Vagina (tissue), 2 donors: ENCODE results near the gene SIGLEC10.

Experiments used
- POLR2A ChIP-seq, 2 donors: fragments of 450-650 bp; IDR thresholded peaks; one replicate each; pipeline ENCODE4 v1.6.1; 2017; ENCODE audit warnings: antibody characterized with exemption in 2 of 2, mild to moderate bottlenecking in 2 of 2, moderate library complexity in 2 of 2
- TF ChIP-seq, protein P1 (sequence below), 3 experiments: fragments of 450-650 bp in 2 of 3; fragments of 200-600 bp in 1 of 3; sonication (generic) in 1 of 3; IDR thresholded peaks; one replicate each; pipeline ENCODE4 v1.5.1; 2017 to 2019; ENCODE audit warnings: antibody characterized with exemption in 3 of 3, mild to moderate bottlenecking in 2 of 3, moderate library complexity in 2 of 3

DNA sequence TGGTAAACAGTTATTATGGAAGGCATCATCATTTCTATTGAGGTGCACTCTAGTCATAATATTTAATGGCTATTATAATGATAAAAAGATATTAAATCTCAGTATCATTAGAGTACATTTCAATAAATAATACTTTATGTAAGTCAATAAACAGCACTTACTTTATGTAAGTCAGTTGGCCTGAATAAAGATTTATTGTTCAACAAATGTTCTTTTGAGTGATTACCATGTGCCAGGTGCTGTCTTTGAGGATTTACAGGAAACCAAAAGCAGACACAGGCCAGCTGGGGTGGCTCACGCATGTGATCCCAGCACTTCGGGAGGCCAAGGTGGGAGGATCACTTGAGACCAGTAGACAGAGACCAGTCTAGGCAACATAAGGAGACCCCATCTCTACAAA, 40.0 kb downstream of the SIGLEC10 start:
- no peak for TF ChIP-seq POLR2A (IDR thresholded peaks at IDR 0.05)
- TF ChIP-seq, protein P1, sequence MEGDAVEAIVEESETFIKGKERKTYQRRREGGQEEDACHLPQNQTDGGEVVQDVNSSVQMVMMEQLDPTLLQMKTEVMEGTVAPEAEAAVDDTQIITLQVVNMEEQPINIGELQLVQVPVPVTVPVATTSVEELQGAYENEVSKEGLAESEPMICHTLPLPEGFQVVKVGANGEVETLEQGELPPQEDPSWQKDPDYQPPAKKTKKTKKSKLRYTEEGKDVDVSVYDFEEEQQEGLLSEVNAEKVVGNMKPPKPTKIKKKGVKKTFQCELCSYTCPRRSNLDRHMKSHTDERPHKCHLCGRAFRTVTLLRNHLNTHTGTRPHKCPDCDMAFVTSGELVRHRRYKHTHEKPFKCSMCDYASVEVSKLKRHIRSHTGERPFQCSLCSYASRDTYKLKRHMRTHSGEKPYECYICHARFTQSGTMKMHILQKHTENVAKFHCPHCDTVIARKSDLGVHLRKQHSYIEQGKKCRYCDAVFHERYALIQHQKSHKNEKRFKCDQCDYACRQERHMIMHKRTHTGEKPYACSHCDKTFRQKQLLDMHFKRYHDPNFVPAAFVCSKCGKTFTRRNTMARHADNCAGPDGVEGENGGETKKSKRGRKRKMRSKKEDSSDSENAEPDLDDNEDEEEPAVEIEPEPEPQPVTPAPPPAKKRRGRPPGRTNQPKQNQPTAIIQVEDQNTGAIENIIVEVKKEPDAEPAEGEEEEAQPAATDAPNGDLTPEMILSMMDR (IDR thresholded peaks at IDR 0.05), result no peak
